Measurements from ENCODE around the gene CCL1. TPM values are rescaled to one million over a fixed set of nuclear protein-coding genes. Genes with fewer than 3 reads are reported as not detected.

The CCL1 gene
- total and polyA plus RNA-seq, 10 of the 15 experiments (the other 5 are each of a cell fraction or from before 2014, with no cell fraction given) = 0.14 to 1.8 (median 0.40) TPM; not detected in 3

DNA sequence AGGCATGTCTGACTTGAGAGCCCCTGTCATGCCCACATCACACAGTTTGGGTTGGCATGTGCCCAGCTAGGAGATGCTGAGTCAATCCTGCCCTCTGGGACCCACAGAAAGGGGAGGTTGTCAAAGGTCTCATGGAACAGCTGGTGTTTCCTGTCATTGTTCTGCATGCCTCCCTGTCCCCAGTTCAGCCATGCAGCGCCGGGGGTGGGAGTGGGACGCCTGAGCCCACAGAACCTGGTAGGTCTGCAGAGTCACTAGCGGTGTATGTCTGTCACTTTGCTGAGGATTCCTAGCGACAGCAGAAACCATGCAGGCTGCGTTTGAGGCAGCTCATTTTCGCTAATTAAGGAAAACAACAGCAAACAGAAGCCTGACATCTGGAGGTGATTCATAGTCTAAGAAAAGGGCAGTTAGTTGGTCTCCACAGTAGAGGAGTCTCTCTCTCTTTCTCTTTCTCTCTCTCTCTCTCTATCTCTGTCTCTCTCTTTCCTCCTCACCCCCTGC, 19.6 kb upstream of the CCL1 start (continued):
- TF ChIP-seq, protein P1, sequence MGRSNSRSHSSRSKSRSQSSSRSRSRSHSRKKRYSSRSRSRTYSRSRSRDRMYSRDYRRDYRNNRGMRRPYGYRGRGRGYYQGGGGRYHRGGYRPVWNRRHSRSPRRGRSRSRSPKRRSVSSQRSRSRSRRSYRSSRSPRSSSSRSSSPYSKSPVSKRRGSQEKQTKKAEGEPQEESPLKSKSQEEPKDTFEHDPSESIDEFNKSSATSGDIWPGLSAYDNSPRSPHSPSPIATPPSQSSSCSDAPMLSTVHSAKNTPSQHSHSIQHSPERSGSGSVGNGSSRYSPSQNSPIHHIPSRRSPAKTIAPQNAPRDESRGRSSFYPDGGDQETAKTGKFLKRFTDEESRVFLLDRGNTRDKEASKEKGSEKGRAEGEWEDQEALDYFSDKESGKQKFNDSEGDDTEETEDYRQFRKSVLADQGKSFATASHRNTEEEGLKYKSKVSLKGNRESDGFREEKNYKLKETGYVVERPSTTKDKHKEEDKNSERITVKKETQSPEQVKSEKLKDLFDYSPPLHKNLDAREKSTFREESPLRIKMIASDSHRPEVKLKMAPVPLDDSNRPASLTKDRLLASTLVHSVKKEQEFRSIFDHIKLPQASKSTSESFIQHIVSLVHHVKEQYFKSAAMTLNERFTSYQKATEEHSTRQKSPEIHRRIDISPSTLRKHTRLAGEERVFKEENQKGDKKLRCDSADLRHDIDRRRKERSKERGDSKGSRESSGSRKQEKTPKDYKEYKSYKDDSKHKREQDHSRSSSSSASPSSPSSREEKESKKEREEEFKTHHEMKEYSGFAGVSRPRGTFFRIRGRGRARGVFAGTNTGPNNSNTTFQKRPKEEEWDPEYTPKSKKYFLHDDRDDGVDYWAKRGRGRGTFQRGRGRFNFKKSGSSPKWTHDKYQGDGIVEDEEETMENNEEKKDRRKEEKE (IDR thresholded peaks at IDR 0.05) = no peak
- TF ChIP-seq ZZZ3 (IDR thresholded peaks at IDR 0.05; ENCODE audit: control insufficient read depth, insufficient read length, low read depth) = no peak
- no peak for TF ChIP-seq ASH2L (IDR thresholded peaks at IDR 0.05; ENCODE audit: borderline replicate concordance, low read depth)
- TF ChIP-seq, protein P2, sequence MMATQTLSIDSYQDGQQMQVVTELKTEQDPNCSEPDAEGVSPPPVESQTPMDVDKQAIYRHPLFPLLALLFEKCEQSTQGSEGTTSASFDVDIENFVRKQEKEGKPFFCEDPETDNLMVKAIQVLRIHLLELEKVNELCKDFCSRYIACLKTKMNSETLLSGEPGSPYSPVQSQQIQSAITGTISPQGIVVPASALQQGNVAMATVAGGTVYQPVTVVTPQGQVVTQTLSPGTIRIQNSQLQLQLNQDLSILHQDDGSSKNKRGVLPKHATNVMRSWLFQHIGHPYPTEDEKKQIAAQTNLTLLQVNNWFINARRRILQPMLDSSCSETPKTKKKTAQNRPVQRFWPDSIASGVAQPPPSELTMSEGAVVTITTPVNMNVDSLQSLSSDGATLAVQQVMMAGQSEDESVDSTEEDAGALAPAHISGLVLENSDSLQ (IDR thresholded peaks at IDR 0.05) = peak; percentile 43
- TF ChIP-seq, protein P3, sequence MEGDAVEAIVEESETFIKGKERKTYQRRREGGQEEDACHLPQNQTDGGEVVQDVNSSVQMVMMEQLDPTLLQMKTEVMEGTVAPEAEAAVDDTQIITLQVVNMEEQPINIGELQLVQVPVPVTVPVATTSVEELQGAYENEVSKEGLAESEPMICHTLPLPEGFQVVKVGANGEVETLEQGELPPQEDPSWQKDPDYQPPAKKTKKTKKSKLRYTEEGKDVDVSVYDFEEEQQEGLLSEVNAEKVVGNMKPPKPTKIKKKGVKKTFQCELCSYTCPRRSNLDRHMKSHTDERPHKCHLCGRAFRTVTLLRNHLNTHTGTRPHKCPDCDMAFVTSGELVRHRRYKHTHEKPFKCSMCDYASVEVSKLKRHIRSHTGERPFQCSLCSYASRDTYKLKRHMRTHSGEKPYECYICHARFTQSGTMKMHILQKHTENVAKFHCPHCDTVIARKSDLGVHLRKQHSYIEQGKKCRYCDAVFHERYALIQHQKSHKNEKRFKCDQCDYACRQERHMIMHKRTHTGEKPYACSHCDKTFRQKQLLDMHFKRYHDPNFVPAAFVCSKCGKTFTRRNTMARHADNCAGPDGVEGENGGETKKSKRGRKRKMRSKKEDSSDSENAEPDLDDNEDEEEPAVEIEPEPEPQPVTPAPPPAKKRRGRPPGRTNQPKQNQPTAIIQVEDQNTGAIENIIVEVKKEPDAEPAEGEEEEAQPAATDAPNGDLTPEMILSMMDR (IDR thresholded peaks at IDR 0.05 in 2 of 3, conservative IDR thresholded peaks at IDR 0.05 in 1 of 3; ENCODE audit: control insufficient read depth in 2 of 3, extremely low read depth in 1 of 3, insufficient read depth in 1 of 3, low read depth in 3 of 3, low read length in 3 of 3) = peak in 1 of 3 experiments; percentile 14; a peak in 1 of 6 replicates
- 0 out of 2 replicates have a peak, but pooled peaks have one; percentile 28 for TF ChIP-seq DPF2 (IDR thresholded peaks at IDR 0.05)
- no peak for TF ChIP-seq ESRRA (IDR thresholded peaks at IDR 0.05; ENCODE audit: low read length)
- no peak for TF ChIP-seq ZNF207 (IDR thresholded peaks at IDR 0.05; ENCODE audit: borderline replicate concordance)
- TF ChIP-seq IKZF2 (IDR thresholded peaks at IDR 0.05) = peak; percentile 44 to 54; a peak in 2 of 4 replicates
- TF ChIP-seq MEF2A (IDR thresholded peaks at IDR 0.05; ENCODE audit: insufficient read depth, low read depth, low read length) = no peak
- TF ChIP-seq POU2F2 (IDR thresholded peaks at IDR 0.05; ENCODE audit: borderline replicate concordance, low read depth, low read length) = no peak
- no peak for TF ChIP-seq HDGF (IDR thresholded peaks at IDR 0.05)
- TF ChIP-seq SREBF1 (IDR thresholded peaks at IDR 0.05; ENCODE audit: low read length) = no peak
- TF ChIP-seq BHLHE40 (IDR thresholded peaks at IDR 0.05; ENCODE audit: borderline replicate concordance in 1 of 2, low read depth in 2 of 2, low read length in 1 of 2) = peak; percentile 28 to 76; a peak in 3 of 4 replicates
- TF ChIP-seq SMAD5 (IDR thresholded peaks at IDR 0.05; ENCODE audit: low read depth) = no peak
- TF ChIP-seq, protein P4, sequence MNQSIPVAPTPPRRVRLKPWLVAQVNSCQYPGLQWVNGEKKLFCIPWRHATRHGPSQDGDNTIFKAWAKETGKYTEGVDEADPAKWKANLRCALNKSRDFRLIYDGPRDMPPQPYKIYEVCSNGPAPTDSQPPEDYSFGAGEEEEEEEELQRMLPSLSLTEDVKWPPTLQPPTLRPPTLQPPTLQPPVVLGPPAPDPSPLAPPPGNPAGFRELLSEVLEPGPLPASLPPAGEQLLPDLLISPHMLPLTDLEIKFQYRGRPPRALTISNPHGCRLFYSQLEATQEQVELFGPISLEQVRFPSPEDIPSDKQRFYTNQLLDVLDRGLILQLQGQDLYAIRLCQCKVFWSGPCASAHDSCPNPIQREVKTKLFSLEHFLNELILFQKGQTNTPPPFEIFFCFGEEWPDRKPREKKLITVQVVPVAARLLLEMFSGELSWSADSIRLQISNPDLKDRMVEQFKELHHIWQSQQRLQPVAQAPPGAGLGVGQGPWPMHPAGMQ (IDR thresholded peaks at IDR 0.05; ENCODE audit: borderline replicate concordance) = no peak
- TF ChIP-seq TARDBP (IDR thresholded peaks at IDR 0.05; ENCODE audit: borderline replicate concordance) = no peak
- TF ChIP-seq, protein P5, sequence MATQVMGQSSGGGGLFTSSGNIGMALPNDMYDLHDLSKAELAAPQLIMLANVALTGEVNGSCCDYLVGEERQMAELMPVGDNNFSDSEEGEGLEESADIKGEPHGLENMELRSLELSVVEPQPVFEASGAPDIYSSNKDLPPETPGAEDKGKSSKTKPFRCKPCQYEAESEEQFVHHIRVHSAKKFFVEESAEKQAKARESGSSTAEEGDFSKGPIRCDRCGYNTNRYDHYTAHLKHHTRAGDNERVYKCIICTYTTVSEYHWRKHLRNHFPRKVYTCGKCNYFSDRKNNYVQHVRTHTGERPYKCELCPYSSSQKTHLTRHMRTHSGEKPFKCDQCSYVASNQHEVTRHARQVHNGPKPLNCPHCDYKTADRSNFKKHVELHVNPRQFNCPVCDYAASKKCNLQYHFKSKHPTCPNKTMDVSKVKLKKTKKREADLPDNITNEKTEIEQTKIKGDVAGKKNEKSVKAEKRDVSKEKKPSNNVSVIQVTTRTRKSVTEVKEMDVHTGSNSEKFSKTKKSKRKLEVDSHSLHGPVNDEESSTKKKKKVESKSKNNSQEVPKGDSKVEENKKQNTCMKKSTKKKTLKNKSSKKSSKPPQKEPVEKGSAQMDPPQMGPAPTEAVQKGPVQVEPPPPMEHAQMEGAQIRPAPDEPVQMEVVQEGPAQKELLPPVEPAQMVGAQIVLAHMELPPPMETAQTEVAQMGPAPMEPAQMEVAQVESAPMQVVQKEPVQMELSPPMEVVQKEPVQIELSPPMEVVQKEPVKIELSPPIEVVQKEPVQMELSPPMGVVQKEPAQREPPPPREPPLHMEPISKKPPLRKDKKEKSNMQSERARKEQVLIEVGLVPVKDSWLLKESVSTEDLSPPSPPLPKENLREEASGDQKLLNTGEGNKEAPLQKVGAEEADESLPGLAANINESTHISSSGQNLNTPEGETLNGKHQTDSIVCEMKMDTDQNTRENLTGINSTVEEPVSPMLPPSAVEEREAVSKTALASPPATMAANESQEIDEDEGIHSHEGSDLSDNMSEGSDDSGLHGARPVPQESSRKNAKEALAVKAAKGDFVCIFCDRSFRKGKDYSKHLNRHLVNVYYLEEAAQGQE (IDR thresholded peaks at IDR 0.05; ENCODE audit: low read depth, low read length) = no peak

Data from GM12878 (cell line).